Measurements from ENCODE around the gene PEX26.
A peak's percentile ranks its signal among the peaks of the same experiment; 100 is the strongest.

The PEX26 gene

GRCh38 chr22:18067121-18067520, 10.7 kb upstream of the PEX26 start:
- Histone ChIP-seq H3K4me3 (ENCODE audit: low read depth, low read length) (no peak overlapping the region), H3K79me2 (ENCODE audit: control insufficient read depth, insufficient read depth, low read length, poor library complexity) (no peaks in the 10 kb centered on the region), H2AFZ (ENCODE audit: insufficient read depth, low read length, poor library complexity) (no peak overlapping the region), H3K27ac (ENCODE audit: low read depth, low read length) (no peak overlapping the region), H4K91ac (ENCODE audit: low read depth, low read length) (no peak overlapping the region), H3K36me3 (ENCODE audit: control insufficient read depth in 1 of 2, insufficient read depth in 2 of 2, low read length in 2 of 2) (no peaks in the 10 kb centered on the region), H3K4ac (ENCODE audit: low read depth, low read length) (no peak overlapping the region), H2BK120ac (ENCODE audit: insufficient read depth, low read length, poor library complexity) (no peak overlapping the region), H3K18ac (ENCODE audit: low read length) (no peak overlapping the region), H3K23ac (ENCODE audit: low read length) (no peak overlapping the region), H2AK5ac (ENCODE audit: low read length) (no peak overlapping the region), H3K4me1 (ENCODE audit: control insufficient read depth in 1 of 2, insufficient read depth in 2 of 2, low read length in 2 of 2) (peaks cover 13 to 21% of the 10 kb centered on the region in 2 experiments), H4K8ac (ENCODE audit: low read depth, low read length) (no peak overlapping the region), H3K9ac (ENCODE audit: low read length) (no peak overlapping the region), H3K14ac (ENCODE audit: low read length) (no peak overlapping the region), H3K79me1 (ENCODE audit: low read length) (peaks cover 5% of the 10 kb centered on the region), H4K12ac (ENCODE audit: low read depth, low read length) (no peak overlapping the region), H3K9me3 (ENCODE audit: insufficient read depth, low read depth, low read length) (peaks cover 1% of the 10 kb centered on the region), H3K27me3 (ENCODE audit: insufficient read depth, low read length) (no peaks in the 10 kb centered on the region), H2BK5ac (ENCODE audit: low read depth, low read length, poor library complexity) (no peak overlapping the region), H3K4me2 (ENCODE audit: low read length) (no peak overlapping the region), H2BK12ac (ENCODE audit: low read length) (no peak overlapping the region)
- DNase-seq = no peak
- no CpG with 5 or more reads among the region's 3 CpGs for WGBS (ENCODE audit: extremely low coverage, insufficient coverage, insufficient read length)

GRCh38 chr22:18067548-18068341, 10.0 kb upstream of the PEX26 start:
- Histone ChIP-seq H4K91ac (ENCODE audit: low read depth, low read length) (peak overlapping the region; percentile 8), H3K4me3 (ENCODE audit: low read depth, low read length) (no peak overlapping the region), H3K27ac (ENCODE audit: low read depth, low read length) (peak overlapping the region; percentile 44), H3K18ac (ENCODE audit: low read length) (peak overlapping the region; percentile 3), H4K12ac (ENCODE audit: low read depth, low read length) (no peak overlapping the region), H2BK120ac (ENCODE audit: insufficient read depth, low read length, poor library complexity) (no peak overlapping the region), H3K36me3 (ENCODE audit: control insufficient read depth in 1 of 2, insufficient read depth in 2 of 2, low read length in 2 of 2) (no peaks in the 10 kb centered on the region), H3K27me3 (ENCODE audit: insufficient read depth, low read length) (no peaks in the 10 kb centered on the region), H2AFZ (ENCODE audit: insufficient read depth, low read length, poor library complexity) (no peak overlapping the region), H3K4ac (ENCODE audit: low read depth, low read length) (no peak overlapping the region), H3K9ac (ENCODE audit: low read length) (no peak overlapping the region), H2BK12ac (ENCODE audit: low read length) (no peak overlapping the region), H3K4me2 (ENCODE audit: low read length) (no peak overlapping the region), H2AK5ac (ENCODE audit: low read length) (no peak overlapping the region), H3K4me1 (ENCODE audit: control insufficient read depth in 1 of 2, insufficient read depth in 2 of 2, low read length in 2 of 2) (peaks cover 13 to 21% of the 10 kb centered on the region in 2 experiments), H3K23ac (ENCODE audit: low read length) (no peak overlapping the region), H2BK5ac (ENCODE audit: low read depth, low read length, poor library complexity) (no peak overlapping the region), H3K79me2 (ENCODE audit: control insufficient read depth, insufficient read depth, low read length, poor library complexity) (no peaks in the 10 kb centered on the region), H3K14ac (ENCODE audit: low read length) (peak overlapping the region; percentile 7), H3K9me3 (ENCODE audit: insufficient read depth, low read depth, low read length) (peaks cover 1% of the 10 kb centered on the region), H3K79me1 (ENCODE audit: low read length) (peaks cover 5% of the 10 kb centered on the region), H4K8ac (ENCODE audit: low read depth, low read length) (no peak overlapping the region)
- no CpG with 5 or more reads among the region's 14 CpGs for WGBS (ENCODE audit: extremely low coverage, insufficient coverage, insufficient read length)
- DNase-seq = no peak

GRCh38 chr22:18068381-18068988, 9.3 kb upstream of the PEX26 start:
- Histone ChIP-seq H3K27me3 (ENCODE audit: insufficient read depth, low read length) (no peaks in the 10 kb centered on the region), H2BK5ac (ENCODE audit: low read depth, low read length, poor library complexity) (no peak overlapping the region), H4K91ac (ENCODE audit: low read depth, low read length) (no peak overlapping the region), H3K9me3 (ENCODE audit: insufficient read depth, low read depth, low read length) (peaks cover 1% of the 10 kb centered on the region), H4K12ac (ENCODE audit: low read depth, low read length) (no peak overlapping the region), H3K27ac (ENCODE audit: low read depth, low read length) (peak overlapping the region; percentile 44), H3K23ac (ENCODE audit: low read length) (no peak overlapping the region), H3K79me2 (ENCODE audit: control insufficient read depth, insufficient read depth, low read length, poor library complexity) (no peaks in the 10 kb centered on the region), H3K4me2 (ENCODE audit: low read length) (no peak overlapping the region), H4K8ac (ENCODE audit: low read depth, low read length) (no peak overlapping the region), H3K14ac (ENCODE audit: low read length) (no peak overlapping the region), H2BK12ac (ENCODE audit: low read length) (peak overlapping the region; percentile 35), H2AK5ac (ENCODE audit: low read length) (no peak overlapping the region), H2AFZ (ENCODE audit: insufficient read depth, low read length, poor library complexity) (no peak overlapping the region), H3K4me1 (ENCODE audit: control insufficient read depth in 1 of 2, insufficient read depth in 2 of 2, low read length in 2 of 2) (peaks cover 13 to 14% of the 10 kb centered on the region in 2 experiments), H3K4ac (ENCODE audit: low read depth, low read length) (no peak overlapping the region), H3K36me3 (ENCODE audit: control insufficient read depth in 1 of 2, insufficient read depth in 2 of 2, low read length in 2 of 2) (no peaks in the 10 kb centered on the region), H2BK120ac (ENCODE audit: insufficient read depth, low read length, poor library complexity) (no peak overlapping the region), H3K4me3 (ENCODE audit: low read depth, low read length) (no peak overlapping the region), H3K18ac (ENCODE audit: low read length) (no peak overlapping the region), H3K79me1 (ENCODE audit: low read length) (peaks cover 5% of the 10 kb centered on the region), H3K9ac (ENCODE audit: low read length) (no peak overlapping the region)
- WGBS (ENCODE audit: extremely low coverage, insufficient coverage, insufficient read length) = no CpG with 5 or more reads among the region's 3 CpGs
- DNase-seq = peak in 1 of 2 donors; percentile 42

- H3K9me3 ChIP-seq (ENCODE audit: insufficient read depth, low read depth, low read length) = peaks cover 1% of the 10 kb centered on the region
- no peaks in the 10 kb centered on the region for H3K79me2 ChIP-seq (ENCODE audit: control insufficient read depth, insufficient read depth, low read length, poor library complexity)
- H2BK12ac ChIP-seq (ENCODE audit: low read length) = no peak overlapping the region
Measured at GRCh38 chr22:18069041-18069440, 8.7 kb upstream of the PEX26 start.

More at GRCh38 chr22:18069041-18069440, 8.7 kb upstream of the PEX26 start:
- H4K12ac ChIP-seq (ENCODE audit: low read depth, low read length) = no peak overlapping the region
- H2BK5ac ChIP-seq (ENCODE audit: low read depth, low read length, poor library complexity) = no peak overlapping the region
- no peak overlapping the region for H3K23ac ChIP-seq (ENCODE audit: low read length)
- no peaks in the 10 kb centered on the region for H3K27me3 ChIP-seq (ENCODE audit: insufficient read depth, low read length)
- H2BK120ac ChIP-seq (ENCODE audit: insufficient read depth, low read length, poor library complexity) = no peak overlapping the region
- no peak overlapping the region for H3K9ac ChIP-seq (ENCODE audit: low read length)
- no peak overlapping the region for H2AK5ac ChIP-seq (ENCODE audit: low read length)
- no peak overlapping the region for H4K91ac ChIP-seq (ENCODE audit: low read depth, low read length)
- H4K8ac ChIP-seq (ENCODE audit: low read depth, low read length) = no peak overlapping the region
- peaks cover 13% of the 10 kb centered on the region in 2 experiments for H3K4me1 ChIP-seq (ENCODE audit: control insufficient read depth in 1 of 2, insufficient read depth in 2 of 2, low read length in 2 of 2)
- no peak for DNase-seq
- no peak overlapping the region for H2AFZ ChIP-seq (ENCODE audit: insufficient read depth, low read length, poor library complexity)
- H3K79me1 ChIP-seq (ENCODE audit: low read length) = peaks cover 5% of the 10 kb centered on the region
- no peak overlapping the region for H3K4me3 ChIP-seq (ENCODE audit: low read depth, low read length)
- no peak overlapping the region for H3K18ac ChIP-seq (ENCODE audit: low read length)
- no CpG with 5 or more reads among the region's 2 CpGs for WGBS (ENCODE audit: extremely low coverage, insufficient coverage, insufficient read length)
- no peak overlapping the region for H3K14ac ChIP-seq (ENCODE audit: low read length)
- H3K4ac ChIP-seq (ENCODE audit: low read depth, low read length) = no peak overlapping the region
- H3K27ac ChIP-seq (ENCODE audit: low read depth, low read length) = no peak overlapping the region
- H3K36me3 ChIP-seq (ENCODE audit: control insufficient read depth in 1 of 2, insufficient read depth in 2 of 2, low read length in 2 of 2) = no peaks in the 10 kb centered on the region
- H3K4me2 ChIP-seq (ENCODE audit: low read length) = no peak overlapping the region

Measured in trophoblast cell (in vitro differentiated cells and primary cell).